Endothelial cell of umbilical vein (primary cell): Measurements from ENCODE around the gene TTYH2. TPM values are rescaled to one million over a fixed set of nuclear protein-coding genes. Genes with fewer than 3 reads are reported as not detected.

Source experiments
- BruUV-seq: library from RNA; stranded (reverse); fragments of 400-500 nt; replicated peaks from 2 replicates; lab custom pipeline; 2021; lab: Mats Ljungman, UMichigan
- CTCF ChIA-PET: fragments of 300-600, 350-600 bp; sonication (Branson Sonifier 250); formaldehyde crosslinking; loops from one replicate; lab custom pipeline; 2021; ENCODE audit warnings: antibody characterized with exemption, inconsistent platforms; lab: Charles Lee
- POLR2A ChIA-PET: fragments of 300-600, 350-600 bp; sonication (Branson Sonifier 250); formaldehyde crosslinking; loops from one replicate; lab custom pipeline; 2021; ENCODE audit warnings: antibody characterized with exemption, inconsistent platforms; lab: Charles Lee
- DNase-seq: peaks from one replicate; pipeline ENCODE4 v3.0.0-alpha.2; 2011; ENCODE audit warnings: low read depth, low spot score
- FAIRE-seq: peaks from 2 replicates; lab custom pipeline; 2011; peaks lifted over from hg19 to GRCh38; lab: Jason Lieb, UNC
- H2AFZ ChIP-seq: 2 replicates; pipeline ENCODE4 v1.6.0; 2012; ENCODE audit warnings: low read depth, low read length, control low read depth, inconsistent platforms
- H3K27ac ChIP-seq: 2 replicates; pipeline ENCODE4 v1.5.1; 2011; ENCODE audit warnings: low read depth, mild to moderate bottlenecking, control low read depth, low read length, moderate library complexity; ENCODE audit not compliant: insufficient read depth
- H3K27me3 ChIP-seq, 2 experiments: 2 replicates each; pipeline versions ENCODE4 v1.6.0 to v1.6.1; 2011; ENCODE audit warnings: low read length in 2 of 2, mixed read lengths in 1 of 2; ENCODE audit not compliant: control insufficient read depth in 2 of 2, insufficient read depth in 2 of 2
- H3K36me3 ChIP-seq, 2 experiments: 2 replicates in 1 of 2; 3 replicates in 1 of 2; pipeline ENCODE4 v1.5.1; 2011; ENCODE audit warnings: low read length in 2 of 2, mild to moderate bottlenecking in 1 of 2, moderate library complexity in 1 of 2; ENCODE audit not compliant: control insufficient read depth in 2 of 2, insufficient read depth in 2 of 2; ENCODE audit errors: extremely low read depth in 1 of 2
- H3K4me1 ChIP-seq: 3 replicates; pipeline ENCODE4 v1.5.1; 2011; ENCODE audit warnings: mild to moderate bottlenecking, low read length; ENCODE audit not compliant: control insufficient read depth, insufficient read depth; ENCODE audit errors: extremely low read depth
- H3K4me2 ChIP-seq: 2 replicates; pipeline ENCODE4 v1.6.1; 2011; ENCODE audit warnings: low read length, control low read depth, mixed read lengths; ENCODE audit not compliant: insufficient read depth
- H3K4me3 ChIP-seq, 3 experiments: fragments of 200-600 bp in 1 of 3; sonication (generic), shearing (Covaris generic) in 1 of 3; replicated peaks in 1 of 3; 2 replicates each; pipeline ENCODE4 v1.5.1; 2011 to 2016; ENCODE audit warnings: control low read depth in 3 of 3, low read length in 3 of 3, mild to moderate bottlenecking in 2 of 3, inconsistent platforms in 1 of 3, low read depth in 1 of 3, moderate library complexity in 1 of 3; ENCODE audit not compliant: insufficient read depth in 1 of 3
- H3K79me2 ChIP-seq: 2 replicates; pipeline ENCODE4 v1.6.0; 2012; ENCODE audit warnings: low read length, inconsistent platforms; ENCODE audit not compliant: control insufficient read depth, insufficient read depth
- H3K9ac ChIP-seq: replicated peaks from 2 replicates; pipeline ENCODE3; 2011; ENCODE audit warnings: low read length, control low read depth; ENCODE audit not compliant: insufficient read depth; ENCODE audit errors: extremely low read depth
- H3K9me1 ChIP-seq: replicated peaks from 3 replicates; pipeline ENCODE4 v1.6.0; 2011; ENCODE audit warnings: mild to moderate bottlenecking, low read length; ENCODE audit not compliant: control insufficient read depth, insufficient read depth; ENCODE audit errors: extremely low read depth
- H3K9me3 ChIP-seq: replicated peaks from 2 replicates; pipeline ENCODE4 v1.5.1; 2012; ENCODE audit warnings: low read length, inconsistent platforms; ENCODE audit not compliant: control insufficient read depth, insufficient read depth
- H4K20me1 ChIP-seq: replicated peaks from 2 replicates; pipeline ENCODE3; 2011; ENCODE audit warnings: mild to moderate bottlenecking, low read length; ENCODE audit not compliant: control insufficient read depth, insufficient read depth; ENCODE audit errors: extremely low read depth
- CTCF ChIP-seq, 2 donors: IDR thresholded peaks; 1 replicate in 1 of 2; 2 replicates in 1 of 2; pipeline ENCODE4 v1.5.1; 2011; ENCODE audit warnings: low read length in 2 of 2, mild to moderate bottlenecking in 2 of 2, moderate library complexity in 2 of 2, control low read depth in 1 of 2, inconsistent platforms in 1 of 2, low read depth in 1 of 2; ENCODE audit not compliant: insufficient read depth in 1 of 2; ENCODE audit errors: extremely low read depth in 1 of 2
- EZH2 ChIP-seq: IDR thresholded peaks from 2 replicates; pipeline ENCODE4 v1.6.1; 2012; ENCODE audit warnings: borderline replicate concordance, low read depth, mild to moderate bottlenecking, moderate library complexity, low read length, inconsistent platforms; ENCODE audit not compliant: severe bottlenecking
- FOS ChIP-seq: IDR thresholded peaks from 2 replicates; pipeline ENCODE4 v1.6.1; 2011; ENCODE audit warnings: mild to moderate bottlenecking, low read length, moderate library complexity, borderline replicate concordance; ENCODE audit not compliant: insufficient read depth
- GATA2 ChIP-seq: IDR thresholded peaks from 2 replicates; pipeline ENCODE4 v1.7.0; 2011; ENCODE audit warnings: low read depth, mild to moderate bottlenecking, moderate library complexity, mixed read lengths, low read length; ENCODE audit not compliant: insufficient read length, insufficient read depth
- JUN ChIP-seq: IDR thresholded peaks from 2 replicates; pipeline ENCODE4 v1.6.1; 2011; ENCODE audit warnings: borderline replicate concordance, low read depth; ENCODE audit not compliant: insufficient read length, insufficient read depth
- MAX ChIP-seq: IDR thresholded peaks from 2 replicates; pipeline ENCODE4 v1.6.1; 2011; ENCODE audit not compliant: insufficient read depth, insufficient read length
- MYC ChIP-seq: IDR thresholded peaks from one replicate; pipeline ENCODE4 v1.6.1; 2011; ENCODE audit warnings: mild to moderate bottlenecking, low read depth, low read length
- POLR2A ChIP-seq: IDR thresholded peaks from 2 replicates; pipeline ENCODE4 v1.6.1; 2012; ENCODE audit warnings: low read depth, mild to moderate bottlenecking, control low read depth, low read length
- POLR2AphosphoS5 ChIP-seq: IDR thresholded peaks from 2 replicates; pipeline ENCODE4 v1.6.1; 2012; ENCODE audit warnings: low read depth, mild to moderate bottlenecking, control low read depth, low read length, moderate library complexity; ENCODE audit not compliant: insufficient read depth
- dilution Hi-C: fragments of 300-500 bp; cut with MboI; formaldehyde crosslinking; loops from one replicate; pipeline ENCODE4 v1.15.0; 2019; ENCODE audit warnings: low sequenced_read_pairs; ENCODE audit not compliant: extremely low pct_ligation_motif_present
- intact Hi-C: fragments of 100-400 bp; cut with micrococcal nuclease; formaldehyde crosslinking; loops from one replicate; pipeline ENCODE4 v1.10.0; 2022
- polyA plus RNA-seq, 4 experiments: library from polyadenylated mRNA; depleted of rRNA in 3 of 4; stranded (reverse) in 3 of 4; unstranded in 1 of 4; fragments of >200 nt; gene quantifications; 2 replicates each; pipeline versions ENCODE4 v1.2.1 to v1.2.3, GENCODE V29; 2011 to 2012; ENCODE audit warnings: missing spikeins in 1 of 4
- total RNA-seq: library from RNA; stranded (reverse); gene quantifications from 2 replicates; pipeline ENCODE4 v1.2.3, GENCODE V29; 2021

Gene TTYH2
- total and polyA plus RNA-seq, 2 donors (not counting 3 experiments of a cell fraction or from before 2014, with no cell fraction given), result 0.75 to 2.0 TPM

GRCh38 chr17:74303305-74303704 lies 89.9 kb downstream of the TTYH2 start:
- intact Hi-C loops, result no loop called here
- no peak overlapping the region for H3K4me3 ChIP-seq
- no TSS peak for BruUV-seq
- CTCF ChIA-PET, result interaction anchor here (0.8 to 1.2 kb wide), 4 partner anchors 55 to 76 kb away, joined by 3 to 8 read pairs (median 4); partner anchors contain the start of gene BTBD17
- TF ChIP-seq CTCF (IDR thresholded peaks at IDR 0.05; ENCODE audit: extremely low read depth in 1 of 2, insufficient read depth in 1 of 2, low read depth in 1 of 2, low read length in 2 of 2), result no peak
- TF ChIP-seq MAX, result no peak
- TF ChIP-seq JUN, result no peak
- TF ChIP-seq EZH2, result no peak
- no peak for TF ChIP-seq FOS
- no peak for TF ChIP-seq MYC
- TF ChIP-seq POLR2A, result no peak
- no peak for TF ChIP-seq POLR2AphosphoS5
- no peak for TF ChIP-seq GATA2
- no peaks in the 10 kb centered on the region for H3K36me3 ChIP-seq
- H3K79me2 ChIP-seq, result no peaks in the 10 kb centered on the region
- peaks cover 0 to 2% of the 10 kb centered on the region in 2 experiments for H3K27me3 ChIP-seq
- no peaks in the 10 kb centered on the region for H4K20me1 ChIP-seq
- no peak for DNase-seq
- no peaks in the 10 kb centered on the region for H3K4me1 ChIP-seq
- no peaks in the 10 kb centered on the region for H3K9me1 ChIP-seq
- POLR2A ChIA-PET, result no interaction called here
- H3K9me3 ChIP-seq, result no peaks in the 10 kb centered on the region
- H2AFZ ChIP-seq, result no peak overlapping the region
- FAIRE-seq, result no peak
- no peak overlapping the region for H3K9ac ChIP-seq
- no peak overlapping the region for H3K4me2 ChIP-seq
- no peak overlapping the region for H3K27ac ChIP-seq
- dilution Hi-C loops, result no loop called here
